ENCODE results near the gene COL1A2.

Gene COL1A2

DNA sequence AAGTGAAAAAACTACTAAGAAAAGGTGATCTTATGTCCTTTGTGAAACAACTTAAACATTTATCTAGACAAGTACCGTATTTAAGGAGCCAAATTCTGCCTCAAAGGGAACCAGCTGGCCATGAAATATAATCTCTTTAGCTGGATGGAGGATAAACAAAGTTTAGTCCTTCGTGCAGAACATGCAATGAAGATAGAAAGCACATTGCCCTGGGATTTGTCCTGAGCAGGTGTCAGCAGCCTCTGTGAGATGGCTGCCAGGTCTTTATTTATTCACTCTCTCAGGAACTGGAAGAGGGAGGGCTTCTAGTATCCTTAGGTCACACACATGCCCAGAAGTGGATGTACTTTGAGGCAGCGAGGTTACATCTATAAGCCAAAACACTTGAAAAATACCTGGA lies 57.5 kb downstream of the COL1A2 start:
- Mint-ChIP-seq H3K9me3 (no peaks in the 10 kb centered on the region), H3K27me3 (peaks cover 6% of the 10 kb centered on the region), H3K36me3 (no peaks in the 10 kb centered on the region), H3K4me1 (no peaks in the 10 kb centered on the region), H3K27ac (no peak overlapping the region), H3K4me3 (no peak overlapping the region)

- Mint-ChIP-seq H3K4me1 (no peaks in the 10 kb centered on the region), H3K27ac (no peak overlapping the region), H3K9me3 (no peaks in the 10 kb centered on the region), H3K4me3 (no peak overlapping the region), H3K27me3 (peaks cover 6% of the 10 kb centered on the region), H3K36me3 (no peaks in the 10 kb centered on the region)
Observed at GRCh38 chr7:94453898-94454297, 59.2 kb downstream of the COL1A2 start.

GRCh38 chr7:94458041-94458440 lies 63.3 kb downstream of the COL1A2 start:
- H3K4me1 Mint-ChIP-seq: no peaks in the 10 kb centered on the region
- no peak overlapping the region for H3K27ac Mint-ChIP-seq
- H3K4me3 Mint-ChIP-seq: no peak overlapping the region
- no peaks in the 10 kb centered on the region for H3K9me3 Mint-ChIP-seq
- H3K36me3 Mint-ChIP-seq: no peaks in the 10 kb centered on the region
- H3K27me3 Mint-ChIP-seq: no peaks in the 10 kb centered on the region

DNA sequence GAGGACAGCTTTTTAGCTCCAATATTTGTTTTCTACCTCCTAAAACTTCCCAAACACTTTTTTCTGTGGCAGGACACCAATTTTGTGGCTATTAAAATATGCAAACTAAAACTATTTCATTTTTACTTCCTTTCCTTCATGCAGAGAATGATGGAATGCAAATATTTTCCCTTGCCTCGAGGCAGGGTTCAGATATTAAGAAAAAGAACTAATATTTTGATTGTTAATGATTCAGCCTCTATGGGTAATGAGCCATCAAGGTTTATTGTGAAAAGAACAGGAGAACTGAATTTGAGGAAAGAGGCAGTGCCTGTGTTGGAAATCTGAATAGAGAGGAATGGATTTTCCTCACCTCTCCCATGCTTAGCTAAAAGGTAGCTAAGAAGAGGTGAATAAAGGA lies 71.8 kb downstream of the COL1A2 start:
- Mint-ChIP-seq H3K4me1 (no peaks in the 10 kb centered on the region), H3K36me3 (peaks cover 2% of the 10 kb centered on the region), H3K4me3 (no peak overlapping the region), H3K9me3 (no peaks in the 10 kb centered on the region), H3K27me3 (peaks cover 6% of the 10 kb centered on the region), H3K27ac (no peak overlapping the region)

- no peaks in the 10 kb centered on the region for H3K9me3 Mint-ChIP-seq
- H3K27ac Mint-ChIP-seq: no peak overlapping the region
- peaks cover 2% of the 10 kb centered on the region for H3K27me3 Mint-ChIP-seq
- peaks cover 2% of the 10 kb centered on the region for H3K36me3 Mint-ChIP-seq
- no peak overlapping the region for H3K4me3 Mint-ChIP-seq
- no peaks in the 10 kb centered on the region for H3K4me1 Mint-ChIP-seq
Observed at GRCh38 chr7:94471604-94472003, 76.9 kb downstream of the COL1A2 start.

GRCh38 chr7:94472608-94473007 lies 77.9 kb downstream of the COL1A2 start:
- Mint-ChIP-seq H3K4me1 (no peaks in the 10 kb centered on the region), H3K27me3 (peaks cover 2% of the 10 kb centered on the region), H3K4me3 (no peak overlapping the region), H3K27ac (no peak overlapping the region), H3K9me3 (no peaks in the 10 kb centered on the region), H3K36me3 (peaks cover 2% of the 10 kb centered on the region)

DNA sequence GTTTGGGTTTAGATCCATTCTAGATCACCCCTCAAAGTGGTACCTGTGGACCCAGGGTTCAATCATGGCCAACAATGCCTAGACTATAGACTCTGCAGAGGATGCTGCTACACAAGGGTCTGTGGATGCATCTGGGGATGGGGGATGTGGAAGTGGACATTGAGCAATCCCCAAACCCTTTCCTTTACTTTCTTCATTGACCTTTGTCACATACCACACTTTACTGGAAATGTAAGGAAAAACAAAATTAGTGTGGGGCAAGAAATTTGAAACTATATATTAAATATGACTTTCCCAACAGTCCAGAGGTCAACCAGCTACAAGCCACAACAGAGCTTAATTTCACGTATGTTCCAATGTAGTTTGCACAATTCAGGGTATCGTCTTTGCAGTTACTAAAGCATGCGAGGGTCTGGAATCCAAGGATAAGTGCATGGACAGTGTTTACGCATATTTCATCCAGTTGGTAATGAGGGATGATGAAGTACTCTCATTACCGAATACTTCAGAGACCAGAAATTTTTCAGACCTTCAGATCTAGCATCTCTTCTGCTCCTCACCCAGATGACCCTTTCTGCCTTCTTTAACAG lies 81.7 kb downstream of the COL1A2 start:
- no peak overlapping the region for H3K27ac Mint-ChIP-seq
- no peaks in the 10 kb centered on the region for H3K36me3 Mint-ChIP-seq
- H3K4me1 Mint-ChIP-seq: no peaks in the 10 kb centered on the region
- peaks cover 5% of the 10 kb centered on the region for H3K27me3 Mint-ChIP-seq
- H3K9me3 Mint-ChIP-seq: no peaks in the 10 kb centered on the region
- no peak overlapping the region for H3K4me3 Mint-ChIP-seq

DNA sequence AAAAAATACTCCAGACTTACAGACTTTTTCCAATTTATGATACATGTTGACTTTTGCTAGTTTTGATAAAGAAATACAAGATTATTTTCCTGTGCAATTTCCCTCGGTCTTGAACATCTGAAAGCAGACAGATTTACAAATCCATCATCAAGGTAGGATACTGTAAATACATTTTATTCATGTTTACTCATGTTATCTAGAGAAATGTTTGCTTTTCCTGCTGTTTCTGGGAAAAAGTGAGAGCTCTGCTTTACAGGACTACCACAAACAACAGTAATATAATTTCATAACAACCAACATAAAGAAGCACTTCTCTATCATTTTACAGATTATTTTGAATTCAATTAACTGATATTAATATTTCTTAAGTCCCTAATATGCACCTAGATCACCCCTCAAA lies 83.2 kb downstream of the COL1A2 start:
- H3K27ac Mint-ChIP-seq: no peak overlapping the region
- no peaks in the 10 kb centered on the region for H3K4me1 Mint-ChIP-seq

DNA sequence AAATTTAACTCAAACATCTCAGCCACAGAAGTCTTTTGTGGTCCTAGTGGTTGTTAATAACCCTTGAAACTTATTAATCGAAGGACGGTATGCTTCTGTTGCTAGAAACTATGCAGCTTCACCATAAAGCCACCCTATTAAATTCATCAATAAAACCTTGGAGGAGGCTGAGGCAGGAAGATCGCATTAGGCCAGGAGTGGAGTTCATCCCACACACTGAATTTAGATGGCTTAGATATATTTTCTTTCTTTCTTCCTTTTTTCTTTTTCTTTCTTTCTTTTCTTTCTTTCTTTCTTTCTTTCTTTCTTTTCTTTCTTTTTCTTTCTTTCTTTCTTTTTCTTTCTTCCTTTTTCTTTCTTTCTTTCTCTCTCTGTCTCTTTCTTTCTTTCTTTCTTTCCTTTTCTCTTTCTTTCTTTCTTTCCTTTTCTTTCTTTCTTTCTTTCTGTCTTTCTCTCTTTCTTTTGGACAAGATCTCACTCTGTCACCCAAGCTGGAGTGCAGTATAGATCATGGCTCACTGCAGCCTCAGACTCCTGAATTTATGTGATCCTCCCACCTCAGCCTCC lies 84.0 kb downstream of the COL1A2 start:
- Mint-ChIP-seq H3K4me1 (no peaks in the 10 kb centered on the region), H3K27ac (peak overlapping the region; percentile 43), H3K36me3 (no peaks in the 10 kb centered on the region), H3K27me3 (peaks cover 8% of the 10 kb centered on the region), H3K4me3 (no peak overlapping the region), H3K9me3 (no peaks in the 10 kb centered on the region)

More for the DNA sequence above, 83.2 kb downstream of the COL1A2 start:
- Mint-ChIP-seq H3K27me3 (peaks cover 3% of the 10 kb centered on the region), H3K36me3 (no peaks in the 10 kb centered on the region), H3K4me3 (no peak overlapping the region), H3K9me3 (no peaks in the 10 kb centered on the region)
